ENCODE data around the gene IFITM1. TPM values are rescaled to one million over a fixed set of nuclear protein-coding genes. Genes with fewer than 3 reads are reported as not detected.
"Not testable (repeated sequence)": the region's sequence is repeated elsewhere in the genome, so short reads cannot be mapped to it uniquely, and the experiment has no call there.

IFITM1 gene
- total RNA-seq, 1 donor = 64.4 TPM

- peak within 1 kb of the TSS; percentile 83 for H3K4me3 ChIP-seq (ENCODE audit: insufficient read depth, low read length)
- peak; percentile 97 for DNase-seq (ENCODE audit: insufficient read length, low spot score, missing footprints)
These were observed 5.8 kb upstream of the IFITM1 start, which contains the start of gene IFITM2 for GRCh38 chr11:307766-308708. TSS of gene IFITM2 (plus strand) at chr11:307816. CDS start at chr11:308193, 377 bp downstream.

GRCh38 chr11:308740-309665 is 4.8 kb upstream of the IFITM1 start:
- DNase-seq (ENCODE audit: insufficient read length, low spot score, missing footprints) = peak; percentile 71
- peaks cover 19% of the 10 kb centered on the region for H3K79me2 ChIP-seq (ENCODE audit: insufficient read depth, low read length)
- peak overlapping the region; percentile 48 for H3K27ac ChIP-seq (ENCODE audit: low read depth, low read length)
- not testable (repeated sequence) for H2AFZ ChIP-seq (ENCODE audit: low read length); H3K27me3 ChIP-seq (ENCODE audit: insufficient read depth, low read length); H4K20me1 ChIP-seq (ENCODE audit: insufficient read depth, low read length); H3K36me3 ChIP-seq (ENCODE audit: insufficient read depth, low read length); H3K9me3 ChIP-seq (ENCODE audit: low read depth, low read length)
- H3K4me3 ChIP-seq (ENCODE audit: insufficient read depth, low read length) = peak overlapping the region; percentile 83
- peaks cover 30% of the 10 kb centered on the region for H3K4me1 ChIP-seq (ENCODE audit: insufficient read depth, low read length)
- H3K4me2 ChIP-seq (ENCODE audit: insufficient read depth, low read length) = peak overlapping the region; percentile 94

More at GRCh38 chr11:307766-308708, 5.8 kb upstream of the IFITM1 start, which contains the start of gene IFITM2:
- Histone ChIP-seq H3K27ac (ENCODE audit: low read depth, low read length) (peak within 1 kb of the TSS; percentile 86), H3K4me1 (ENCODE audit: insufficient read depth, low read length) (peaks cover 21% of the 10 kb centered on the region), H3K4me2 (ENCODE audit: insufficient read depth, low read length) (peak within 1 kb of the TSS; percentile 94), H3K79me2 (ENCODE audit: insufficient read depth, low read length) (peaks cover 19% of the 10 kb centered on the region), H2AFZ (ENCODE audit: low read length) (peak within 1 kb of the TSS; percentile 91)
- not testable (repeated sequence) for H3K36me3 ChIP-seq (ENCODE audit: insufficient read depth, low read length); H3K9me3 ChIP-seq (ENCODE audit: low read depth, low read length); H4K20me1 ChIP-seq (ENCODE audit: insufficient read depth, low read length); H3K27me3 ChIP-seq (ENCODE audit: insufficient read depth, low read length)
- peak; percentile 9 for TF ChIP-seq CTCF (IDR thresholded peaks at IDR 0.05; ENCODE audit: extremely low read depth, low read depth, low read length)

- H3K27ac ChIP-seq (ENCODE audit: low read depth, low read length) = peak overlapping the region; percentile 28
- H3K36me3 ChIP-seq (ENCODE audit: insufficient read depth, low read length) = not testable (repeated sequence)
- DNase-seq (ENCODE audit: insufficient read length, low spot score, missing footprints) = peak; percentile 70
These were observed 3.8 kb upstream of the IFITM1 start for GRCh38 chr11:309979-310572.

GRCh38 chr11:311013-311748 is 2.7 kb upstream of the IFITM1 start:
- not testable (repeated sequence) for H3K36me3 ChIP-seq (ENCODE audit: insufficient read depth, low read length); H3K27ac ChIP-seq (ENCODE audit: low read depth, low read length); DNase-seq (ENCODE audit: insufficient read length, low spot score, missing footprints); H3K9me3 ChIP-seq (ENCODE audit: low read depth, low read length); H2AFZ ChIP-seq (ENCODE audit: low read length); H4K20me1 ChIP-seq (ENCODE audit: insufficient read depth, low read length)
- H3K4me1 ChIP-seq (ENCODE audit: insufficient read depth, low read length) = peaks cover 31% of the 10 kb centered on the region
- peaks cover 12% of the 10 kb centered on the region for H3K27me3 ChIP-seq (ENCODE audit: insufficient read depth, low read length)
- H3K4me2 ChIP-seq (ENCODE audit: insufficient read depth, low read length) = peak overlapping the region; percentile 51
- H3K79me2 ChIP-seq (ENCODE audit: insufficient read depth, low read length) = peaks cover 19% of the 10 kb centered on the region
- H3K4me3 ChIP-seq (ENCODE audit: insufficient read depth, low read length) = peak overlapping the region; percentile 39

More at GRCh38 chr11:309979-310572, 3.8 kb upstream of the IFITM1 start:
- not testable (repeated sequence) for H3K9me3 ChIP-seq (ENCODE audit: low read depth, low read length); H3K27me3 ChIP-seq (ENCODE audit: insufficient read depth, low read length); H2AFZ ChIP-seq (ENCODE audit: low read length); H4K20me1 ChIP-seq (ENCODE audit: insufficient read depth, low read length)
- peaks cover 31% of the 10 kb centered on the region for H3K4me1 ChIP-seq (ENCODE audit: insufficient read depth, low read length)
- peaks cover 19% of the 10 kb centered on the region for H3K79me2 ChIP-seq (ENCODE audit: insufficient read depth, low read length)
- H3K4me3 ChIP-seq (ENCODE audit: insufficient read depth, low read length) = peak overlapping the region; percentile 83
- H3K4me2 ChIP-seq (ENCODE audit: insufficient read depth, low read length) = peak overlapping the region; percentile 94
